ENCODE measurements around the gene CCL4. TPM values are rescaled to one million over a fixed set of nuclear protein-coding genes. Genes with fewer than 3 reads are reported as not detected.

Gene CCL4
- total and polyA plus RNA-seq, 2 donors (not counting 1 experiment from before 2014, with no cell fraction given) = not detected

DNA sequence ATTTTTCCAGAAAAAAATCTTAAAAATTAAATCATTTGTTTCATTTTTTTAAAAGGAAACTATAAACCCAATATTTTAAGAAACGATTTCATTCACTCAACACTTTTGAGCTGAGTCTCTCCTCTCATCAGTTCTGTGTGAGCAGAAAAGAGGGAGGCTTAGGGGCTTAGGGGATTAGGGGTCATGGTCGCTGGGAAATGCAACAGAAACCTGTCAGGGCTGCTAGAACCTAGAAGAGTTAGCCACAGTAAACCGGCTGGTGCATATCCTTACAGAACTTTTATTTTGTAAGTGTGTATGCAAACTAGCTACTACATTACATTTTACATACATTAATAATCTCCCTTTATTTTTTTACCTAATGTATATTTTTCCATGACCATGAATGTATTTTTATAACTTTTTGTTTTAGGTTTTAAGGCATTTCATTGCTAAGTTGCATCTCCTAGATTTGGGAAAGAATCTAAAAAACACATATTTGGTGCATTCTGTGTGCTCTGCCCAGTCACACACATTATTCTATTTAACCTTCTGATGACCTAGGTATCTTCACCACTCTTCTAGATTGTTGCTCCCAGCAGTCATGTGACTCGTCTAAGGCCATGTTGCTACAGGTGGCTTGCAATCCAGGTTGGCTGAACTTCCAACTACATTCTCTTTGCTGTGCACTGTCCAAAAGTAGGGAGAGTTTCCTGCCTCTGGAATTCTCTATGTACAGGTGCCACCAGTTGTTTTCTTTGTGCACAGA lies 48.4 kb downstream of the CCL4 start:
- no peak overlapping the region for H3K4me3 ChIP-seq (replicated peaks in 1 of 4; ENCODE audit: control extremely low read depth in 1 of 4, insufficient read depth in 1 of 4, low read depth in 3 of 4, low read length in 4 of 4)
- no peak for DNase-seq (ENCODE audit: low read depth in 2 of 2)
- H3K36me3 ChIP-seq (ENCODE audit: control insufficient read depth, insufficient read depth, low read length) = no peaks in the 10 kb centered on the region
- no peak overlapping the region for H3K9ac ChIP-seq (ENCODE audit: insufficient read depth, low read length)
- H3K9me3 ChIP-seq (ENCODE audit: control insufficient read depth, insufficient read depth, low read depth, low read length) = no peaks in the 10 kb centered on the region
- no peaks in the 10 kb centered on the region for H3K4me1 ChIP-seq (ENCODE audit: control insufficient read depth, extremely low read depth, insufficient read depth, low read length)
- no peak for TF ChIP-seq EZH2 (IDR thresholded peaks at IDR 0.05; ENCODE audit: low read length, missing control alignments)
- TF ChIP-seq, protein P1, sequence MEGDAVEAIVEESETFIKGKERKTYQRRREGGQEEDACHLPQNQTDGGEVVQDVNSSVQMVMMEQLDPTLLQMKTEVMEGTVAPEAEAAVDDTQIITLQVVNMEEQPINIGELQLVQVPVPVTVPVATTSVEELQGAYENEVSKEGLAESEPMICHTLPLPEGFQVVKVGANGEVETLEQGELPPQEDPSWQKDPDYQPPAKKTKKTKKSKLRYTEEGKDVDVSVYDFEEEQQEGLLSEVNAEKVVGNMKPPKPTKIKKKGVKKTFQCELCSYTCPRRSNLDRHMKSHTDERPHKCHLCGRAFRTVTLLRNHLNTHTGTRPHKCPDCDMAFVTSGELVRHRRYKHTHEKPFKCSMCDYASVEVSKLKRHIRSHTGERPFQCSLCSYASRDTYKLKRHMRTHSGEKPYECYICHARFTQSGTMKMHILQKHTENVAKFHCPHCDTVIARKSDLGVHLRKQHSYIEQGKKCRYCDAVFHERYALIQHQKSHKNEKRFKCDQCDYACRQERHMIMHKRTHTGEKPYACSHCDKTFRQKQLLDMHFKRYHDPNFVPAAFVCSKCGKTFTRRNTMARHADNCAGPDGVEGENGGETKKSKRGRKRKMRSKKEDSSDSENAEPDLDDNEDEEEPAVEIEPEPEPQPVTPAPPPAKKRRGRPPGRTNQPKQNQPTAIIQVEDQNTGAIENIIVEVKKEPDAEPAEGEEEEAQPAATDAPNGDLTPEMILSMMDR (conservative IDR thresholded peaks at IDR 0.05 in 1 of 2, IDR thresholded peaks at IDR 0.05 in 1 of 2; ENCODE audit: low read depth in 1 of 2, low read length in 2 of 2) = no peak
- no peak overlapping the region for H2AFZ ChIP-seq (ENCODE audit: low read length)
- H4K20me1 ChIP-seq (ENCODE audit: control insufficient read depth, extremely low read depth, insufficient read depth, low read length) = no peaks in the 10 kb centered on the region
- no peaks in the 10 kb centered on the region for H3K27me3 ChIP-seq (ENCODE audit: control insufficient read depth, insufficient read depth, low read length)
- H3K27ac ChIP-seq (ENCODE audit: insufficient read depth, low read length) = no peak overlapping the region
- H3K4me2 ChIP-seq (ENCODE audit: extremely low read depth, insufficient read depth, low read length) = no peak overlapping the region
- H3K79me2 ChIP-seq (ENCODE audit: control insufficient read depth, insufficient read depth, low read length) = no peaks in the 10 kb centered on the region

DNA sequence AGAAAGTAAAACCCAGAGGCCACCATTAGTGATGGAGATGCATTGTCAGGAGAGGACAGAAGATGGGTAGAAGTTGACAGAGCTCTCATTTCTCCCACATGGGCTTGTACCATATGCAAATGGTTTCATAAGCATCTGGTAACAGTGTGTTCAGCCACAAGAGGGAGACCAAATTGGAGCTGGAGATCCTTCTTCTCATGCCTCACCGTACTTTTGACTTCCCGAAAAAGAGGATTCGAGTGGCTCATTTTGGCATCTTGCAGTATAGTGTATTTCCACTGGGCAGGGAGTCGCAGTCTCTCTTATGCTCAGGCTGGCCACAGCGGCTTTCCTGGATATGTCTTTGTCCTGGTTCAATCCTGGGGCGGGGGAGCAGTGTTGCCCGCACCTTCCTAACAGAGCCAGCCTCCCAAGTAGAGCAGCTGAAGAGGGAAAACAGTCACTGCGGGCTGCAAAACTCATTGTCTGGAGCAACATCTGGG lies 49.1 kb downstream of the CCL4 start:
- Histone ChIP-seq H3K27me3 (ENCODE audit: control insufficient read depth, insufficient read depth, low read length) (no peaks in the 10 kb centered on the region), H3K4me2 (ENCODE audit: extremely low read depth, insufficient read depth, low read length) (no peak overlapping the region), H3K36me3 (ENCODE audit: control insufficient read depth, insufficient read depth, low read length) (no peaks in the 10 kb centered on the region), H3K79me2 (ENCODE audit: control insufficient read depth, insufficient read depth, low read length) (no peaks in the 10 kb centered on the region), H3K27ac (ENCODE audit: insufficient read depth, low read length) (no peak overlapping the region), H4K20me1 (ENCODE audit: control insufficient read depth, extremely low read depth, insufficient read depth, low read length) (no peaks in the 10 kb centered on the region), H2AFZ (ENCODE audit: low read length) (no peak overlapping the region), H3K4me3 (replicated peaks in 1 of 4; ENCODE audit: control extremely low read depth in 1 of 4, insufficient read depth in 1 of 4, low read depth in 3 of 4, low read length in 4 of 4) (no peak overlapping the region), H3K9ac (ENCODE audit: insufficient read depth, low read length) (no peak overlapping the region), H3K9me3 (ENCODE audit: control insufficient read depth, insufficient read depth, low read depth, low read length) (no peaks in the 10 kb centered on the region), H3K4me1 (ENCODE audit: control insufficient read depth, extremely low read depth, insufficient read depth, low read length) (no peaks in the 10 kb centered on the region)
- TF ChIP-seq EZH2 (IDR thresholded peaks at IDR 0.05; ENCODE audit: low read length, missing control alignments) = no peak
- TF ChIP-seq, protein P1 (conservative IDR thresholded peaks at IDR 0.05 in 1 of 2, IDR thresholded peaks at IDR 0.05 in 1 of 2; ENCODE audit: low read depth in 1 of 2, low read length in 2 of 2) = peak in 1 of 2 donors; percentile 12
- DNase-seq (ENCODE audit: low read depth in 2 of 2) = peak in 1 of 2 donors; percentile 4

DNA sequence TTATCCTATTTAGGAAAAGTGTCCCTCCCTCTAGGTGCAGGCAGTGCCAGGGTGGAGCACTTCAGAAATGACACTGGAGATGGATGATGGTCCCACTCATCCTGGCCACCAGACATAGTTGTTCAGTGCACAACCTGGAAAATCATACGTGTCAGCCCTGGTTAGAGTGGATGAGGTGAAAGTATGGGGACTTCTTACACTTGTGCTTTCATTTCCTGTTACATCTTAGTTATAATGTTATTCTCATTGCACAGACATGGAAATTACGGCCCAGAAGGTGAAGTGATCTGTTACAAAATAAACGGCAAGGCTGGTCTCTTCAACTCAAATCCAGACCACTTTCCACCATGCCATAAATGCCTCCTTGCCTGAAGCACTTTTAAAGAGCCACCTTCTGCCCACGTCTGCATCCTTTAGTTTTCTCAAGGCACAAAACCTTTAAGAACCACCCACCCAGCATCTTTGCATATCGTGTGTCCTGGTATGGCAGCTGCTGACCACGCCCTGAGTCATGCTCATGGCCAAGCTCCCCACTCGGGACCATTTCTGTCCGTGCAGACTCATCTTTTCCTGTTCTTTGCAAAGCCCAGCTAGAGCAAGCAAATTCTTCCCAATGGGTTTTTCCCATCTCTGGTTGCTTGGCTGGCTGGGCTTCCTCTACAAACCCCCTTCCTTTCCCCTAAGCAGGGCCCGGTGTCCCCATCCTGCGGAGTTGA lies 50.4 kb downstream of the CCL4 start:
- Histone ChIP-seq H3K4me3 (replicated peaks in 1 of 4; ENCODE audit: control extremely low read depth in 1 of 4, insufficient read depth in 1 of 4, low read depth in 3 of 4, low read length in 4 of 4) (no peak overlapping the region), H3K4me1 (ENCODE audit: control insufficient read depth, extremely low read depth, insufficient read depth, low read length) (no peaks in the 10 kb centered on the region), H2AFZ (ENCODE audit: low read length) (no peak overlapping the region), H3K4me2 (ENCODE audit: extremely low read depth, insufficient read depth, low read length) (no peak overlapping the region), H3K9ac (ENCODE audit: insufficient read depth, low read length) (no peak overlapping the region), H3K27ac (ENCODE audit: insufficient read depth, low read length) (no peak overlapping the region), H4K20me1 (ENCODE audit: control insufficient read depth, extremely low read depth, insufficient read depth, low read length) (no peaks in the 10 kb centered on the region), H3K9me3 (ENCODE audit: control insufficient read depth, insufficient read depth, low read depth, low read length) (no peaks in the 10 kb centered on the region), H3K79me2 (ENCODE audit: control insufficient read depth, insufficient read depth, low read length) (no peaks in the 10 kb centered on the region), H3K27me3 (ENCODE audit: control insufficient read depth, insufficient read depth, low read length) (no peaks in the 10 kb centered on the region), H3K36me3 (ENCODE audit: control insufficient read depth, insufficient read depth, low read length) (no peaks in the 10 kb centered on the region)
- no peak for DNase-seq (ENCODE audit: low read depth in 2 of 2)
- no peak for TF ChIP-seq EZH2 (IDR thresholded peaks at IDR 0.05; ENCODE audit: low read length, missing control alignments)
- TF ChIP-seq, protein P1 (conservative IDR thresholded peaks at IDR 0.05 in 1 of 2, IDR thresholded peaks at IDR 0.05 in 1 of 2; ENCODE audit: low read depth in 1 of 2, low read length in 2 of 2) = no peak

Data from fibroblast of lung (primary cell).